EH (cell line): ENCODE measurements around the gene ESPNL.

Source experiments
- DNase-seq: peaks from one replicate; pipeline ENCODE4 v3.0.0-alpha.2; 2015; ENCODE audit warnings: low read depth

The ESPNL gene

GRCh38 chr2:238097988-238098871 lies 1.9 kb upstream of the ESPNL start:
- peak; percentile 44 for DNase-seq

- no peak for DNase-seq
Measured at GRCh38 chr2:238098901-238099713, 1.0 kb upstream of the ESPNL start.

GRCh38 chr2:238099714-238100048 lies 459 bp upstream of the ESPNL start:
- DNase-seq = no peak

GRCh38 chr2:238100821-238101771 lies 956 bp downstream of the ESPNL start:
- no peak for DNase-seq

GRCh38 chr2:238101891-238102841 lies 2.0 kb downstream of the ESPNL start:
- DNase-seq = no peak

GRCh38 chr2:238102865-238103264 lies 2.7 kb downstream of the ESPNL start:
- DNase-seq = no peak

- DNase-seq = no peak
Measured at GRCh38 chr2:238103465-238104225, 3.5 kb downstream of the ESPNL start.

- DNase-seq = no peak
Measured at GRCh38 chr2:238104226-238104690, 4.1 kb downstream of the ESPNL start.

- DNase-seq = no peak
Measured at GRCh38 chr2:238104691-238105371, 4.7 kb downstream of the ESPNL start.

- DNase-seq = no peak
Measured at GRCh38 chr2:238105506-238106338, 5.6 kb downstream of the ESPNL start.

- DNase-seq = no peak
Measured at GRCh38 chr2:238106339-238106697, 6.2 kb downstream of the ESPNL start.

- peak; percentile 18 for DNase-seq
Measured at GRCh38 chr2:238106698-238107524, 6.8 kb downstream of the ESPNL start.

GRCh38 chr2:238107525-238108422 lies 7.6 kb downstream of the ESPNL start:
- DNase-seq = no peak

GRCh38 chr2:238108423-238109183 lies 8.5 kb downstream of the ESPNL start:
- no peak for DNase-seq

- no peak for DNase-seq
Measured at GRCh38 chr2:238113611-238114010, 13.5 kb downstream of the ESPNL start.

GRCh38 chr2:238114331-238114841 lies 14.2 kb downstream of the ESPNL start:
- no peak for DNase-seq
